ENCODE measurements around the gene DUOXA2. TPM values are rescaled to one million over a fixed set of nuclear protein-coding genes. Genes with fewer than 3 reads are reported as not detected.

Gene DUOXA2
- total RNA-seq, 1 donor from 2014 or later, result not detected

GRCh38 chr15:45115312-45115820 lies 1.2 kb downstream of the DUOXA2 start:
- Mint-ChIP-seq H3K36me3 (no peaks in the 10 kb centered on the region), H3K4me1 (peaks cover 15% of the 10 kb centered on the region), H3K27me3 (ENCODE audit: low read depth) (peaks cover 80% of the 10 kb centered on the region), H3K9me3 (no peaks in the 10 kb centered on the region), H3K4me3 (no peak overlapping the region), H3K27ac (no peak overlapping the region)
- TF ChIP-seq CTCF (IDR thresholded peaks at IDR 0.05; ENCODE audit: unreplicated experiment), result no peak
- DNase-seq (ENCODE audit: low spot score in 2 of 2, unreplicated experiment in 2 of 2), result no peak

- Mint-ChIP-seq H3K4me1 (peaks cover 15% of the 10 kb centered on the region), H3K36me3 (no peaks in the 10 kb centered on the region), H3K4me3 (no peak overlapping the region)
Observed at GRCh38 chr15:45116006-45116481, 1.9 kb downstream of the DUOXA2 start.

GRCh38 chr15:45116482-45117307 lies 2.6 kb downstream of the DUOXA2 start:
- no peaks in the 10 kb centered on the region for H3K9me3 Mint-ChIP-seq
- H3K4me3 Mint-ChIP-seq, result no peak overlapping the region
- no peaks in the 10 kb centered on the region for H3K36me3 Mint-ChIP-seq
- no peak overlapping the region for H3K27ac Mint-ChIP-seq
- H3K27me3 Mint-ChIP-seq (ENCODE audit: low read depth), result peaks cover 84% of the 10 kb centered on the region
- no peak for TF ChIP-seq CTCF (IDR thresholded peaks at IDR 0.05; ENCODE audit: unreplicated experiment)
- DNase-seq (ENCODE audit: low spot score in 2 of 2, unreplicated experiment in 2 of 2), result no peak
- H3K4me1 Mint-ChIP-seq, result peaks cover 17% of the 10 kb centered on the region

More at GRCh38 chr15:45116006-45116481, 1.9 kb downstream of the DUOXA2 start:
- H3K9me3 Mint-ChIP-seq, result no peaks in the 10 kb centered on the region
- no peak for DNase-seq (ENCODE audit: low spot score in 2 of 2, unreplicated experiment in 2 of 2)
- no peak overlapping the region for H3K27ac Mint-ChIP-seq
- no peak for TF ChIP-seq CTCF (IDR thresholded peaks at IDR 0.05; ENCODE audit: unreplicated experiment)
- H3K27me3 Mint-ChIP-seq (ENCODE audit: low read depth), result peaks cover 81% of the 10 kb centered on the region

- peaks cover 15% of the 10 kb centered on the region for H3K4me1 Mint-ChIP-seq
- no peak for TF ChIP-seq CTCF (IDR thresholded peaks at IDR 0.05; ENCODE audit: unreplicated experiment)
- peak overlapping the region; percentile 9 for H3K4me3 Mint-ChIP-seq
- H3K27ac Mint-ChIP-seq, result no peak overlapping the region
- no peaks in the 10 kb centered on the region for H3K36me3 Mint-ChIP-seq
- no peaks in the 10 kb centered on the region for H3K9me3 Mint-ChIP-seq
- no peak for DNase-seq (ENCODE audit: low spot score in 2 of 2, unreplicated experiment in 2 of 2)
- peaks cover 80% of the 10 kb centered on the region for H3K27me3 Mint-ChIP-seq (ENCODE audit: low read depth)
Observed at GRCh38 chr15:45117308-45118130, 3.4 kb downstream of the DUOXA2 start.

- H3K27me3 Mint-ChIP-seq (ENCODE audit: low read depth), result peaks cover 76% of the 10 kb centered on the region
- TF ChIP-seq CTCF (IDR thresholded peaks at IDR 0.05; ENCODE audit: unreplicated experiment), result peak; percentile 74
- H3K36me3 Mint-ChIP-seq, result no peaks in the 10 kb centered on the region
- H3K4me1 Mint-ChIP-seq, result peaks cover 14% of the 10 kb centered on the region
- H3K27ac Mint-ChIP-seq, result no peak overlapping the region
- DNase-seq (ENCODE audit: low spot score in 2 of 2, unreplicated experiment in 2 of 2), result peak; percentile 68 to 90
- H3K4me3 Mint-ChIP-seq, result peak overlapping the region; percentile 9
- H3K9me3 Mint-ChIP-seq, result no peaks in the 10 kb centered on the region
Observed at GRCh38 chr15:45118131-45118588, 4.0 kb downstream of the DUOXA2 start.
